NCI-H446 (cell line): ENCODE data around the gene USP25.
"Not testable (repeated sequence)": the region's sequence is repeated elsewhere in the genome, so short reads cannot be mapped to it uniquely, and the experiment has no call there.

Experiments used
- DNase-seq, 2 experiments: peaks; one replicate each; lab custom pipeline; 2025; lab: John Stamatoyannopoulos, UW

Gene USP25

DNA sequence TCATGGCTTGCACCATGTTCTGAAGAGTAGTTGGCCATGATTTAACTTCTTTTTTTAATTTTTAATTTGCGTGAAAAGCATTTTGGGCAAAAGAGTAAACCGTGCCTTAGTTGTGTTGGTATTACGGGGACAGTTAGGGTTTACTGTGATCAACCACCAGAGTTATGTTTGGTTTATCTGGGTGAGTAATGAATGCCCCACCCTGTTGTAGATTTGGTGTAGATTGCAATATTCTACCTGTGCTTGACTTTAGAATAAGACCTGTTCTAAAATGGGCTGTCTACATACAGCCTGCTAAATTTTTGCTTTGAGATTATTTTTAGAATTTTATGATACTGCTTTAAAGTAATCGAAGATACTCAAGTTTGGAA, 1.4 kb downstream of the USP25 start:
- no peak for DNase-seq

DNA sequence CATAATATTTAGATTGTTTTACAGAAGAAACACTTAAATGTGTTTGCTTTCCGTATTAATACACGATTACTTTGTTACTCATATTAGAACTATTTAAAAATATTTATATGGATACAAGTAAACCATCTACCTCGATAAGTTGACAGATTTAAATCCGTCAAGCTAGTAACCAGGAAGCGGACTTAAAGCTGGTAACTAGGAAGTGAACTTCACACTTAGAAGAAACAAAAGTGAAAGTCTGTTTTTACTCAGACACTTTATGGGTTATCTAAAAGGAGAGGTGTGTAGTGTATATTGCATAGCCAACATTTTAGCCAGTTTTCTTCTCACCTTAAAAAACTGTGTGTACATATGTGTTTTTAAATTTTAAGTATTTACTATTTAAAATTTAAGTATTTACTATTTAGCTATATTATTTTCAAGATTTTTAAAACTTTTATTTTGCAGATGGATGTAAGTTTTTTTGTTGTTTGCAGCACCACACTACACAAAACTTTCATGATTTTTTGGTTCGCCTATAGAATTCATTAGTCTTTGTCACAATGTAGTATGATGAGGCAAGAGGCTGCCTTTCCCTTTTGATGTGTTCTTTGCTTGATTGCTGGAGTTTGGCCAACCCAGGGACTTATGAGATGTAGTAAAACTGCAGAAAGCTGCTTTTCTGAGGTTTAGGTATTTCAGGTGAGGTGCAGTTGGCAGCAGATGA, 2.7 kb downstream of the USP25 start:
- peak; percentile 6 to 16 for DNase-seq

DNA sequence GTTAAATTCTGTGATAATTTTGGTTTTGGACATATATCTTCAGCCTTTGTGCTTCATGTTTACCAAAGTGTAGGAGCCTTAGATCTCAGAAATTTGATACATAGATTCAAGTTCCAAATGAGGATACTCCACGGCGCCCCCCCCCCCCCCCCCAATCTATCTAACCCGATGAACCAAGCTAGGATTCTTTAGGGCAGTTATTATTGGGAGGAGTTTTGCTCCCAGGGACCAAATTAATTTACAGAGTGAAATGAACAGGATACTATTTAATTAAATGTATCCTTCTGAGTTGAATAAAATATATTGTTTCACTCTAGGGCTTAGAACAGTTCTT, 3.2 kb downstream of the USP25 start:
- no peak for DNase-seq

DNA sequence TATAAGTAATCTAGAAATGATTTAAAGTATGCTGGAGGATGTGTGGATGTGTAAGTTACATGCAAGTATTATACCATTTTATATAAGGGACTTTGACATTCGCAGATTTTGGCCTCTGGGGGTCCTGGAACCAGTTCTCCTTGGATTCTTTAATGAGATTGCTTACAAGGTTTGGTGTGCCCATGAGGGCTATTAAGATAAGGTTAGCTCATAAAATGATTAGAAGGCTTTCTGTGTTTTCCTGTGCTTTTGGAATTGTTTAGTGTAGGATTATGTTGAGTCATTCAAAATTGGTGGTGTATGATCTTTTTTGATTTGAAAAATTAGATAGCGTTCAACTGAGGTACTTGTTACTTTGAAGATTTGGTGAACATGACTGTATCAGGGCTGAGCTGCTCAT, 5.6 kb downstream of the USP25 start:
- no peak for DNase-seq

DNA sequence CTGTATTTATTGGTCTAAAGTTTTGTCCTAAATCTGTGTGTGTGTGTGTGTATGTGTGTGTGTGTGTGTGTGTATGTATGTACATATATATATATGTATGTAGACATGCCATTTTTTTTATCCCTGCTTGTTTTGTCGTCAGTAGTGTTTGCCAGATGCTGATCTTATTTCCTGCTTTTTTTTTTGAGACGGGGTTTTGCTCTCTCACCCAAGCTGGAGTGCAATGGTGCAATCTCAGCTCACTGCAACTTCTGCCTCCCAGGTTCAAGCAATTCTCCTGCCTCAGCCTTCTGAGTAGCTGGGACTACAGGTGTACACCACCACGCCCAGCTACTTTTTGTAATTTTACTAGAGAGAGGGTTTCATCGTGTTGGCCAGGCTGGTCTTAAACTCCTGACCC, 6.1 kb downstream of the USP25 start:
- not testable (repeated sequence) for DNase-seq

DNA sequence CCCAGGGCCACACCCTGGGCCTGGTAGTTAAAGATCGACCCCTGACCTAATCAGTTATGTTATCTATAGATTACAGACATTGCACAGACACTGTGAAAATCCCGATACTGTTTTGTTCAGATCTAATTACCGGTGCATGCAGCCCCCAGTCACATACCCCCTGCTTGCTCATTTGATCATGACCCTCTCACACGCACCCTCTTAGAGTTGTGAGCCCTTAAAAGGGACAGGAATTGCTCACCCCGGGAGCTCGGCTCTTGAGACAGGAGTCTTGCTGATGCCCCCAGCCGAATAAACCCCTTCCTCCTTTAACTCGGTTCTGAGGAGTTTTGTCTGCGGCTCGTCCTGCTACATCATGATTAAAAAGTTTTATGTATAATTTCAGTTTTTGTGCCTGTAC, 9.0 kb downstream of the USP25 start:
- not testable (repeated sequence) for DNase-seq

DNA sequence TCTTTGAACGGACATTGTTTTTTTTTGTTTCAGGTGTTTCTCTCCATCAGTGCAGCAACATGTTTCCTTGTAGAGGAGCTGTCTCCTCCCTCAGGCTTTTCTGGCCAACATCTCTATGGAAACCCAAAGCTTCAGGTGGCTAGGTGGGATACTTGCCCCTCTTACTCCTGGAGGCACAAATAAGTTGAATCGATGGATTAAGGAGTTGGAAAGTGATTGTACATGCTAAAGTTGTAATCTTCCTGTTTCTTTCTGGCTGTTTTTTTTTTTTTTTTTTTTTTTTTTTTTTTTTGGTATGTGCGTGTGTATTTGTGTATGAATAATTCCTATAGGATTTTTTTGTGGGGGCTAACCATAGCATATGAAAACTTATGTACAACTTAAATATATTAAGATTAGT, 10.6 kb downstream of the USP25 start:
- DNase-seq: no peak

DNA sequence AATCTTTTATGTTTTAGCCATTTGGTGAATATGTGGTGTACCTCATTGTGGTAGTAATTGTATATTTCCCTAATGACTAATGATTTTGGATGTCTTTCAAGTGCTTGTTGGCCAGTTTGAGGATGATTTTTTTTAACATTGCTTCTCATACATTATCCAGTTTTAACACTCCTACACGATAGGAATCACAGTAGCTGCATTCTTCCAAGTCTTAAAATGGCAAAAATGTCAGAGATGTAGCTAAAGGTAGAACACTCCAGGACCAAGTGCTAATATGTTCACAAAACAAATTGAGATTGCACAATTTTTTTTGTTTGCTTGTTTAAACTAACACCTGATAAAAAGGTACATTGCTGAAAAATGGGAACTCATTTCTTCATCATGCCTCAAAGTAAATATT, 11.7 kb downstream of the USP25 start:
- DNase-seq: no peak

DNA sequence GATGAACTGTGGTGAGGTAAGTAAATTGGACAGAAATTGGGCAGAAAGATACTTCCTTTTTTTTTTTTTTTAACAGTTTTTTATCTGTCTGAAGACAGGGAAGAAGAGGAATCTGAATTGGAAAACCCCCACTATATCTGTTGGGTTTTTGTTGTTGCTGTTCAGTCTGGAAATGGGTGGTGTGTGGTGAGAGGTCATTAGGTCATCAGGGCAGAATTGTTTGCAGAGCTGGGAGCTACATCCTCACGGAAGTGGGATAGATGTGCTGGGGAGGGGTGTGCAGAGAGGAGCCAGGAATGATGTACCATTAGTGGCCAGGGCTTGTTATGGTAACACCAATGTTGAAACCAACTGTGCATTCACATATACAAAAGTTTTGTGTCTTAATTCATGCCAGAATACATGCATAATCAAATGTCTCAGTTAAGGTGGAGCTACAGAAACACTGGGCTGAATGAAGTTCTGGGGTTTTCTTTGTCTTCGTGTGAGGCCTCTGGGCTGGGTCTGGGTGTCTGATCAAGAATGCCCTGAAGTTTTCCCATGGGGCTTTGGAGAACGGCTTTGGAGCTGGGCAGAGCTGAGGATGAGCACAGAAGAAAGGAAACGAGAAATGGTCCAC, 12.4 kb downstream of the USP25 start:
- DNase-seq: no peak

DNA sequence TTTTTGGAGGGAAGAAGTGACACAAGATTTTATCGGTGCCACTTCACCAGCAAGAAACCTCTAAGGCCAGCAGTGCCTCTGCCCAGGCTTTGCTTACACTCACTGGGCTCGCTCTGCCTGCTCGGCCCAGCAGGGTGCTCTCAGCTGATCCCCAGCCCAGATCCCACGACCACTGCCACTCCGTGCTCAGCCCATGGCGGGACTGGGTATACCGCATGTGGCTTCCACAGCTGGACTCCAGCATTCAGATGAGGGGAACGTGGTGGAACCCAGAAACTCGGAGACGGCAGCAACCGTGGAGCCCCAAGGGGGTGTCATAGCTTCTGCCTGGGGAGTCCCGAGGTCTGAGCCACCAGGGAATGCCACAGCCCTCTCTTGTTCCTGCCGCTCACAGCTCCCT, 12.9 kb downstream of the USP25 start:
- no peak for DNase-seq

DNA sequence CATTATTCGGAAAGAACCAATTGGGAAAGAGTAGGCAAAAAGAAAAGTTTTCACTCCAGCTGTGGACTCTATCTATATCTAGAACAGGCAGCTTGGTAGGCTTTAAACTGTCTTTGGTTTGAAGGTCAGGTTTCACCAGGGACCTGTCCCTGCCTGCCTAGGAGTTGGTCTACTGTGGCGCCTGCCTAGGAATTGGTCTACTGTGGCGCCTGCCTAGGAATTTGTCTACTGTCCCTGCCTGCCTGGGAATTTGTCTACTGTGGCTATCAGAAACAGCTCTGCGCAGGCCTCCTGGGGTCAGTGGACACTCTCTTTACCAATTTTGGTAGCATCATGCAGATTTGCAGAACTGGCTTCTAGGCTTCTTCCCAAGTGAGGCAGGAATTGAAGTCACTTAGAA, 13.8 kb downstream of the USP25 start:
- no peak for DNase-seq

DNA sequence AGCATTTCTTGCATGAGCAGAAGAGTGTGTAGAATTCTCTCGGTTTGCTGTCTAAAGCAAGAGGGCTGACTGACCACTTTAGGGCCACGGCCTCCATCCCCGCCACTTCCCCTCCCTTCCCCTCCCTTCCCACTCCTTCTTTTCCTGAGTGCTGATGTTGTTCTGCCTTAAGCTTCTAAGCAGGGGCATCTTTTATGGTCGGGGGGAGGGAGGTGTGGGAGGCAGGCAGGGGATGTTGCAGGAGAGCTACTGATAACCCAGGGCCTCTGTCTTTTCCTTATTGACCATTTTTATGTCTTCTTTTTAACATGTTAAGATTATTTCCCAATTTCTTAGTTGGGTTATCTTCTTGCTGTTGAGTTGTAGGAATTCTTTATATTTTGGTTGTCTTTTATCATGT, 15.1 kb downstream of the USP25 start:
- DNase-seq: no peak

DNA sequence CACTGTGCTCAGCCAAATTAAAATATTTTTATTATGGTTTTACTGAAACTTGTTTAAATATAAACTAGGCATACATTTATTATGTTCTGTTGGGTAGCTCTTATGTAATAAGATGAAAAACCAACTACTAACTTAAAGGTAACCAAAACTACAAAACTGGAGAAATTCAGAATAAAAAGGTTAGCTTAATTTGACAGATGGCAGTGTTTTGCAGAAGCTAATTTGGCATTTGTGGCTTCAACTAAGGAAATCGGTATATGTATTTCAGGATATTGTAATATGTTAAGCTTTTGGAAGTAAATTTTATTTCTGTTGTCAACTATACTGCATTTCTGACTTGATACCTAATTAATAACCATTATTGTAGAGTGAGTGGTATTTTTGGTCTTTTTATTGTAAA, 18.8 kb downstream of the USP25 start:
- DNase-seq: no peak

DNA sequence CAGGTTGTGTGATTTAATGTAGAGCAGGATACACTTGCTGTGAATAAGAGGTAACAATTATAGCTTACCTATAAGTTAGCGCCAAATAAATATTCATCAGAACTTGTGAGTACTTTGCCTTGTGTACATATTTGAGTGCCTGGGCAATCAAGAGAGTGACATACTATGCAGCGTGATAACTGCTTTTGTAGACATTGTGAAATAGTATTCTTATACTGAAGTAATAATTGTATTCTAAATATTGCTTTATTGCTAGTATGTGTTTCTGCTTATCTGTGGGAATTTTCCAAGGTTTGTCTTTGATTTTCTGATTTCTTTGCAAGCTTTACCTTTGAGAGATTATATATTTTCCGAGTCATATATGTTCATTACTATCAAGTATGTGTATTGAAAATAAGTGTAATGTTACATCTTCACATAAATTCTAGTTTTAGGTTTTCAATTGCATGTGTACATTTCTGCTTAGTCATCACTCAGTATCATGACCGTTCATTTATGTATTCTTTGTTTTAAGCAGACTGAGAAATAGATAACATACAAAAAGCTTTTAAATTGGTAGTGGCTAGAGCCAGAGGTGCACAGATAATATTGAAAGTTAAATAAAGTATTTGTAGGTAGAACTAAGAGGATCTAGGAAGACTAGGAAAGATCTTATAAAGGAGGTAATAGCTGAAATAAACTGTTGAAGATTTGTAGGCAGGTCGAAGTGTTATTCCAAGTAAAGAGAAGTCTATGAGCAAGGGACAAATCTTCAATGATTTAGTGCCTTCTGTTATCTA, 19.5 kb downstream of the USP25 start:
- DNase-seq: no peak

DNA sequence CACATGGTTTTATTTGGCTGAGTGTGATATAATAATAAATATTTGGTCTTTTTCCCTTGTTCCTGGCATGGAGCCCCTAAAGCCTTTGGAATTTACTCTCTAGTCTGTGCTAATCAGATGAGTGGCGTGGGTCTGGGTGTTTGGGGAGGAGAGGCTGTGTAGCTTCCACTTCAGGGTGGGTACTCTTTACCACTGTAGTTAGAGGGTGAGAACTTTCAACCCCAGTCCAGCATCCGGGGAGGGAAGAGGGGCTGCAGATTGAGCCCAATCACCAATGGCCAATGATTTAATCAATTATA, 20.0 kb downstream of the USP25 start:
- DNase-seq: peak in 1 of 2 experiments; percentile 29

DNA sequence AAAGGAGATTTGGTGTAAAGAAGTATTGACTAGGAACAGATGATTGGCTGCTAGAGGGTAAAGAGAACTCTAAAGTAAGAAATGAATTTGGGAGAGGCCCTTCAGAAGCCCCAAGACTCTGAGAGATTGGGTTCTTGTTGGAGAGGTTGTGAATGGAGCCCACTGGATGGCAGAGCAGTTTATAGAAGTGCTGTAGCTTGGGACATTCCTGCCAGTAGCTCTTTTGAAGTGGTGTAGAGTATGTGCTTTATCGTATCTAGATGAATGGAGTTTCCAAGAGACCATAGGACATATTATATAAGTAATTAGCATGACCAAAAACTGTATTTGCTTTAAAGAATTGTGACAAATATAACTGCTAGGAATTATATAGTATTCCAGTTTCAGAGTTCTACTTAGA, 21.3 kb downstream of the USP25 start:
- DNase-seq: no peak

DNA sequence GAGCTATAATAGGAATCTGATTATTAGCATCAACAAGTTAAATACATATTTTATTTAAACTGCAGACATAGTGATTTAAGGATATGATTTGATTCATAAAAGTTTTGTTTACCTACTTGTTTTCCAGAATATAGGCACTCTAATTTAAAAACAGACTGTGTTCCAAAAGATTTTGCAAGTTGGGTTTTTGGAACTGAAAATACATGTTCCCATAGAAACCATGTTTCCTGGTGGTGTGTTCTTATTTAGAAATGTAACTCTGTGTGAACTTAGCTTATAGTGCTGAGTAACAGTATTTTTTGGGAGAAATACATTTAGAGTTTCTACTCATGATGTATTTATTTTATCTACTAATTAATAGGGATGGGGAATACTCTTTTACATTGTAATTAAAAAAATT, 21.8 kb downstream of the USP25 start:
- DNase-seq: no peak

DNA sequence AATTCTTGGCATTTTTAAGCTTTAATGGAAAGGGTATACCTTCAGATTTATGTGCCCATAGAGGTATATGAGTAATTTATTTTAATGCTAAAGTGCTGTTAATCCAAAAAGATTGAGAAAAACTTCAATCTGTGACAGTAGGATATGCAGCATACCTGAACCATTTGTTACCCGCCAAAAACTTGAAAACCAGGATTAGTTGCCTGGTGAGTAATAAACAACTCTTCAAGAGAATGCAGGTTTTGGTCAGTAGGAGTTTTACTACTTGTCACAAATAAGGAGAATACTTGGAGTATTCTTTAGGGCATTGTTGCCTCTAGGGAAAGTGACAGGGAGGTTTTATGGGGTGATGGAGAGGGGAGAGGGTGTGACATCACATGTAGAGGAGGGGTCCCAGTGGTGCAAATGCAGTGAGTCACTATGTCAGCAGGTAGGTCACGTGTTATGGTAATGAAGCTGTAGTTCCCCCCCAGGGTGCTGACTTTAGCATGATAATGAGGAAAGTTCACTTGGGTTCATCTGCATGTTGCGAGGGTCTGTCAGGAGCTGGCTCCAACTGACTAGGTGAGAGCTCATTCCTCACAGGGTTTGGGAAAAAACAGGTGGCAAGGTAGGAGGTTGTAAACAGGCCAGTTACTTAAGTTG, 23.1 kb downstream of the USP25 start:
- DNase-seq: no peak

DNA sequence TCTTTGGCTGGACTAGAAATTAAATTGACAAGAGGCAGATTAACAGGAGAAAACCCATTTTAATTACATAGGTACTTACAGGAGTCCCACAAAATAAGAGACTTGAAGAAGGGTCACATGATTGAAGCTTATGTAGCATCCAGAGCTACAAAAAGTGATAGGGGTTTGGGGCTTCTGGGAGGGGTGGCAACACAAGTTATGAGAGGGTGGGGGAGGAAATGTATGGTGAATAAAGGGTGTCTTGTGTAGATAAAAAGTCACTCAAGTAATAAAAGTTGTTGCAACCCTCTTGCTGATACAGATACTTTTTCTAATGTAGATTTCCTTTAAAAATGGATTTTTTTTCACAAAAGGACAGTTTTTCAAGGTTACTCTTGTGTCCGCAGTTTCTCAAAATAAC, 24.0 kb downstream of the USP25 start:
- DNase-seq: no peak

DNA sequence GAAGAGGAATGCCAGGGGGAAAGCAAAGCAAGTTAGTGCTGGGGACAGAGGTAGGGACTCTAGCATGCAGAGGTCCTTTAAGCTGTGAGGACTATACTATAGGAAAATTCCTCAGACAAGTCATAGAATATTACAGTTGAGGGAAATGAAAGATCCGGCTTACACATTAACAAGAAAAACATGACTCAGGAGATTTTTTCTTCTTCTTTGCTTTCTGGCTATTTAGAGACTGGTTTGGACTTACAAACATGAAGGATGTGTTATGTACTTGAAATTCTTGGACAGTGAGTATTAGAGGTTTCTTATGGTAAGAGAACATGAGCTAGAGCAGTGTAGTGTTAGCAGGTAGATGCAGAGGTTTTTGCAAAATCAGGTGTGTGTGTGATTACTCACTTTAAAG, 24.9 kb downstream of the USP25 start:
- no peak for DNase-seq

DNA sequence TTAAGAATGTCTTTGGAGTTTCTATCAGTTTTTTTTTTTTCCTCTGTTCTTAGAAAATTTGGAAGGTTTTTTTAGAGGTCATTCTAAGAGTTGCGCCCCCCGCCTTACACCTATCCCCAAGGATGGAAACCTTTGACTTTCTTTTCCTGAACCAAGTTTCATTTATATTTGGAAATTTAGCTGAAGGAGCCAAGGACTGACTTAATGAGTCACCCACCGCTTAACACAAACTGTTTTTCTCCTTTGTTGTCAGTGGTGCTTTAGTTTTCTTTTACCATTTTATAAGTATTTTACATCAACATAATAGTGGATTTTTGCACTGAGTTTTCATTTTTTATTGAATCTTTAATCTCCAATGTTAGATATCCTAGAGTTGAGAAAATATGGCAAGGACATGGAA, 25.3 kb downstream of the USP25 start:
- no peak for DNase-seq

DNA sequence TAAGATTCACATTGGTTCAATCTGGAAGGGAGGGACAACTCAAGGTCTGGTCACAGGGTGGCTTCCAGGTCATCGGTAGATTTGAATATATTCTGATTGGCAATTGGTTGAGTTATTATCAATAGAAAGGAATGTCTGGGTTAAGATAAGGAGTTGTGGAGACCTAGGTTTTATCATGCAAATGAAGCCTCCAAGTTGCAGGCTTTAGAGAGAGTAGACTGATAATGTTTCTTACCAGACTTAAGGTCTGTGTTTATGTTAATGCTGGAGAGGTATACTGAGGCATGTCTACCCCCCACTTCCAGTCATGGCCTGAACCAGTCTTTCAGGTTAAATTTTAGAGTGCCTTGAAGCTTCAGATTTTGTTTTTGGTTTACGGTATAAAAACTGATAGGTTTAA, 29.7 kb downstream of the USP25 start:
- DNase-seq: no peak

DNA sequence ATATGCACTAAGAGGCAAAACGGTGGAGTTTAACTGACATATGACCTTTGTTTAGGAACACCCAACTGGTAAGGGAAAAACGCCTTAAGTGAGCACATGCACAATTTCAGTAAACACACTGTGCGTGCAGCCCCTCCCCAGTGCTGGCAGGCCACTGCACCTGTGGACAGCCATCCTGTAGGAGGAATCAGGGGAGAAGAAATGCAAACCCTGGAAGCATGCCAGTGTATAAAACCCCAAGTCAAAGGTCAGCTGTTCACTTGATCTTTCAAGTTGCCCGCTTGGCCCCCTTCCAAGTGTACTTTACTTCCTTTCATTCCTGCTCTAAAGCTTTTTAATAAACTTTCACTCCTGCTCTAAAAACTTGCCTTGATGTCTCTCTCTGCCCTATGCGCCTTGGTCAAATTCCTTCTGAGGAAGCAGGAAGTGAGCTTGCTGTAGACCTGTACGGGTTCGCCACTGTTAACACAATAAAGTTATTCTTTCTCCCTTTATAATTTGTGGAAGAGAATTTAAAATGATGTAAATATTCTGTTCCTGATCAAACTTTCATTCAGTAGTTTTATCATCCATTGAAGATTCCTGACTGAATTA, 31.8 kb downstream of the USP25 start:
- DNase-seq: no peak
